Right lobe of liver (tissue), 4 donors: ENCODE measurements around the gene KCNJ11.

Experiments
- CTCF ChIP-seq, 4 donors: fragments of 200-600 bp in 3 of 4; fragments of 450-650 bp in 1 of 4; IDR thresholded peaks; one replicate each; pipeline versions ENCODE4 v1.5.1 to v1.8.0; 2016 to 2022; ENCODE audit warnings: antibody characterized with exemption in 4 of 4, mild to moderate bottlenecking in 2 of 4
- POLR2A ChIP-seq: fragments of 450-650 bp; IDR thresholded peaks from one replicate; pipeline ENCODE4 v1.6.1; 2017; ENCODE audit warnings: antibody characterized with exemption, mild to moderate bottlenecking
- donor health status: DM: no; HTN: no; CAD: no.
- donor health status: DM: no; HTN: no; CAD: no.
- donor health status: DM: no; HTN: yes; CAD: no.

GRCh38 chr11:17383461-17383860 lies 5.0 kb downstream of the KCNJ11 start:
- TF ChIP-seq CTCF (IDR thresholded peaks at IDR 0.05), result no peak
- TF ChIP-seq POLR2A, result no peak
